ENCODE measurements around the gene UBXN6. TPM values are rescaled to one million over a fixed set of nuclear protein-coding genes. Genes with fewer than 3 reads are reported as not detected.

The UBXN6 gene
- total and polyA plus RNA-seq, 2 of the 8 experiments (the other 6 are each of a cell fraction or from before 2014, with no cell fraction given), result 28.0 to 43.8 TPM

DNA sequence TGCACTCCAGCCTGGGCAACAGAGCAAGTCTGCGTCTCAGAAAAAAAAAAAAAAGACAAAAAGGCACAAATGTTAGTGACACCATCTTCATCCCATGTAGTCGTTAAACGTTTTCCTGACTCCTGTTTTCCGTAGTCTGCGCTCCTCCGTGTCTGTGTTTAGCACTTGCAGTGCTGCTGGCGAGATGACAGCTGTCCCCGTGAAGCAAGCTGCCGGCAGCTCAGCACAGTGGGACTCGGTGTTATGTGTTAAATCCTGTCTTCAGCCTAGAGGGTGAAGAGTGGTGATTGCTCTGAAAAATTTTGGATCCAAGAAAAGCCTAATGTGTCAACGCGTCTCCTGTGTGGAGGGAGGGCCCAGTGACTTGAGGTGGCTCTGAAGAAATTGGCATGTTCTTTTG lies 18.4 kb downstream of the UBXN6 start:
- Histone ChIP-seq H3K4me3 (ENCODE audit: extremely low read depth in 1 of 4, insufficient read depth in 2 of 4, low read depth in 3 of 4, low read length in 4 of 4) (no peak overlapping the region), H4K20me1 (replicated peaks in 1 of 2; ENCODE audit: control insufficient read depth in 1 of 2, insufficient read depth in 2 of 2, low read length in 2 of 2) (peaks cover 23 to 40% of the 10 kb centered on the region in 2 experiments), H2AFZ (ENCODE audit: low read length) (no peak overlapping the region), H3K14ac (ENCODE audit: insufficient read length) (no peak overlapping the region), H3K23me2 (ENCODE audit: low read depth, low read length) (no peaks in the 10 kb centered on the region), H3K27ac (ENCODE audit: low read depth, low read length) (no peak overlapping the region), H3K9ac (replicated peaks in 1 of 4; ENCODE audit: extremely low read depth in 1 of 4, low read depth in 3 of 4, low read length in 3 of 4) (no peak overlapping the region), H3K79me2 (ENCODE audit: control insufficient read depth in 1 of 2, insufficient read depth in 2 of 2, low read length in 2 of 2) (peaks cover 0 to 11% of the 10 kb centered on the region in 2 experiments; a peak in 1 of 4 replicates), H2BK20ac (ENCODE audit: low read length) (no peak overlapping the region), H3K9me3 (ENCODE audit: insufficient read depth in 2 of 2, low read depth in 1 of 2, low read length in 1 of 2) (no peaks in the 10 kb centered on the region), H3K18ac (ENCODE audit: extremely low read depth, low read length) (no peak overlapping the region), H3K27me3 (replicated peaks in 1 of 4; ENCODE audit: control insufficient read depth in 3 of 4, extremely low read depth in 1 of 4, insufficient read depth in 3 of 4, low read length in 3 of 4) (no peaks in the 10 kb centered on the region), H3K4me1 (replicated peaks in 1 of 4; ENCODE audit: control insufficient read depth in 3 of 4, insufficient read depth in 4 of 4, low read length in 3 of 4) (peaks cover 0 to 2% (median 0%) of the 10 kb centered on the region in 4 experiments; a peak in 3 of 7 replicates), H2AK5ac (ENCODE audit: low read depth, low read length) (no peak overlapping the region), H2BK5ac (ENCODE audit: low read depth, low read length) (no peak overlapping the region), H3K36me3 (ENCODE audit: control insufficient read depth in 2 of 4, insufficient read depth in 4 of 4, low read length in 3 of 4) (peaks cover 35 to 61% (median 54%) of the 10 kb centered on the region in 4 experiments), H3K4me2 (ENCODE audit: insufficient read depth in 1 of 2, low read depth in 2 of 2, low read length in 2 of 2) (no peak overlapping the region), H2BK12ac (ENCODE audit: low read depth, low read length) (no peak overlapping the region), H3K23ac (ENCODE audit: insufficient read length) (no peak overlapping the region), H4K5ac (ENCODE audit: insufficient read length, low read depth, low read length) (no peak overlapping the region), H2BK15ac (ENCODE audit: low read length) (no peak overlapping the region), H4K91ac (replicated peaks; ENCODE audit: insufficient read length, low read length) (no peak overlapping the region), H4K8ac (ENCODE audit: extremely low read depth, insufficient read depth, low read length) (no peak overlapping the region), H3K79me1 (ENCODE audit: low read depth, low read length) (peaks cover 16% of the 10 kb centered on the region), H2BK120ac (replicated peaks; ENCODE audit: low read depth, low read length) (no peak overlapping the region), H3K56ac (replicated peaks; ENCODE audit: insufficient read length, low read depth, low read length) (no peak overlapping the region), H3K4ac (replicated peaks; ENCODE audit: insufficient read length, low read depth, low read length) (no peak overlapping the region)
- FAIRE-seq (no peak), DNase-seq (ENCODE audit: low read depth in 1 of 2, low spot score in 2 of 2) (no peak)
- ChIA-PET CTCF (ENCODE audit: partially characterized antibody) (no interaction called here), POLR2A (ENCODE audit: partially characterized antibody) (interaction anchor here (0.7 to 58.1 kb wide), 4 partner anchors 1 to 278 kb away, joined by 3 to 1590 read pairs (median 797); partner anchors contain the start of genes CHAF1A, SH3GL1 and UBXN6)
- 95% methylated on average over 12 of the region's 12 CpGs; no CpG with 5 or more reads in 1 of the 2 experiments for WGBS, 2 experiments (ENCODE audit: extremely low coverage in 1 of 2, insufficient coverage in 1 of 2, insufficient read length in 1 of 2, insufficient replicate concordance in 2 of 2, low coverage in 1 of 2, low lambda C conversion rate in 2 of 2, missing lambda C conversion rate in 1 of 2)
- TF ChIP-seq ZNF274 (IDR thresholded peaks at IDR 0.05; ENCODE audit: borderline replicate concordance, extremely low read depth, low read length) (no peak), POLR2A (IDR thresholded peaks at IDR 0.05; ENCODE audit: control extremely low read depth in 1 of 2, low read depth in 2 of 2, low read length in 2 of 2) (no peak), POLR2AphosphoS5 (IDR thresholded peaks at IDR 0.05; ENCODE audit: low read depth, low read length) (0 out of 2 replicates have a peak, but pooled peaks have one; percentile 7)
